Esophagus squamous epithelium (tissue), 4 donors: ENCODE measurements around the gene FNBP1L.

Experiments
- CTCF ChIP-seq, 6 experiments: fragments of 450-650 bp in 4 of 6; fragments of 200-600 bp in 2 of 6; sonication (generic) in 2 of 6; IDR thresholded peaks; one replicate each; pipeline ENCODE4 v1.5.1; 2016 to 2019; ENCODE audit warnings: antibody characterized with exemption in 6 of 6, mild to moderate bottlenecking in 4 of 6, moderate library complexity in 4 of 6
- POLR2A ChIP-seq, 4 donors: fragments of 450-650 bp; IDR thresholded peaks; one replicate each; pipeline ENCODE4 v1.6.1; 2017; ENCODE audit warnings: antibody characterized with exemption in 4 of 4, mild to moderate bottlenecking in 4 of 4, moderate library complexity in 3 of 4

- no peak for TF ChIP-seq CTCF (IDR thresholded peaks at IDR 0.05)
- no peak for TF ChIP-seq POLR2A (IDR thresholded peaks at IDR 0.05)
Observed at GRCh38 chr1:93595743-93596142, 147.8 kb downstream of the FNBP1L start.
